HepG2 (cell line): ENCODE data around the gene RPS8. TPM values are rescaled to one million over a fixed set of nuclear protein-coding genes. Genes with fewer than 3 reads are reported as not detected.

ENCODE experiments used
- ATAC-seq: fragments of 200-7000 bp; cut with Tn5 transposase; 3 replicates; pipeline ENCODE4 v1.9.1; 2020; ENCODE audit warnings: mild to moderate bottlenecking, moderate library complexity
- BruUV-seq: library from RNA; stranded (reverse); fragments of 400-500 nt; replicated peaks from 2 replicates; lab custom pipeline; 2021; lab: Mats Ljungman, UMichigan
- CTCF ChIA-PET: fragments of 300-600 bp; formaldehyde crosslinking; extraction: SDS; loops from one replicate; lab custom pipeline; 2021; ENCODE audit warnings: low total read pairs, inconsistent platforms, low intra/inter-chr PET ratio; lab: Yijun Ruan, JAX
- POLR2A ChIA-PET: fragments of 350-600 bp; sonication (Branson Sonifier 250); formaldehyde crosslinking; loops from one replicate; lab custom pipeline; 2020; ENCODE audit warnings: antibody characterized with exemption, inconsistent platforms; lab: Yijun Ruan, JAX
- DNase-seq: peaks from one replicate; pipeline ENCODE4 v3.0.0-alpha.2; 2015; ENCODE audit warnings: low spot score
- FAIRE-seq: peaks from 3 replicates; lab custom pipeline; 2011; peaks lifted over from hg19 to GRCh38; lab: Jason Lieb, UNC
- H2AFZ ChIP-seq: one replicate; pipeline ENCODE4 v1.6.1; 2011; ENCODE audit warnings: low read length, inconsistent platforms
- H3K27ac ChIP-seq: fragments of 300-600 bp; 3 replicates; pipeline ENCODE4 v1.8.0; 2011; ENCODE audit warnings: mixed run types, mild to moderate bottlenecking, mixed read lengths, low read length, inconsistent platforms; ENCODE audit not compliant: insufficient read depth; ENCODE audit errors: extremely low read length
- H3K27me3 ChIP-seq, 2 experiments: fragments of 200-600 bp in 1 of 2; 2 replicates in 1 of 2; 3 replicates in 1 of 2; pipeline versions ENCODE4 v1.6.0 to v1.8.0; 2011; ENCODE audit warnings: low read length in 2 of 2, mild to moderate bottlenecking in 2 of 2, moderate library complexity in 2 of 2, inconsistent platforms in 1 of 2; ENCODE audit not compliant: insufficient read depth in 2 of 2, control insufficient read depth in 1 of 2
- H3K36me3 ChIP-seq, 2 experiments: fragments of 200-600 bp in 1 of 2; replicated peaks in 1 of 2; 2 replicates in 1 of 2; 3 replicates in 1 of 2; pipeline versions ENCODE4 v1.5.1 to v1.8.0; 2011; ENCODE audit warnings: low read length in 2 of 2, inconsistent platforms in 1 of 2; ENCODE audit not compliant: insufficient read depth in 2 of 2, control insufficient read depth in 1 of 2
- H3K4me1 ChIP-seq: 2 replicates; pipeline ENCODE4 v1.5.1; 2012; ENCODE audit warnings: low read length, inconsistent platforms; ENCODE audit not compliant: insufficient read depth
- H3K4me2 ChIP-seq: 2 replicates; pipeline ENCODE4 v1.6.0; 2011; ENCODE audit warnings: low read depth, low read length, inconsistent platforms
- H3K4me3 ChIP-seq, 3 experiments: fragments of 200-600 bp in 1 of 3; sonication (generic), shearing (Covaris generic) in 1 of 3; replicated peaks in 1 of 3; 2 replicates each; pipeline ENCODE4 v1.5.1; 2011 to 2016; ENCODE audit warnings: low read length in 3 of 3, inconsistent platforms in 2 of 3, low read depth in 2 of 3, mild to moderate bottlenecking in 2 of 3, control low read depth in 1 of 3, mixed read lengths in 1 of 3; ENCODE audit not compliant: insufficient read depth in 1 of 3
- H3K79me2 ChIP-seq: one replicate; pipeline ENCODE4 v1.6.1; 2011; ENCODE audit warnings: low read length, inconsistent platforms; ENCODE audit not compliant: insufficient read depth
- H3K9ac ChIP-seq: 2 replicates; pipeline ENCODE4 v1.6.0; 2011; ENCODE audit warnings: mild to moderate bottlenecking, low read depth, low read length, inconsistent platforms; ENCODE audit not compliant: insufficient read depth
- H3K9me3 ChIP-seq: 2 replicates; pipeline ENCODE4 v1.5.1; 2012; ENCODE audit warnings: mild to moderate bottlenecking, low read length
- H4K20me1 ChIP-seq: 2 replicates; pipeline ENCODE4 v1.6.0; 2011; ENCODE audit warnings: inconsistent platforms, mild to moderate bottlenecking, low read length, moderate library complexity; ENCODE audit not compliant: insufficient read depth
- CBX1 ChIP-seq: IDR thresholded peaks from one replicate; pipeline ENCODE4 v1.6.1; 2016; ENCODE audit warnings: antibody characterized with exemption, low read depth
- CBX5 ChIP-seq: sonication (generic); formaldehyde crosslinking; IDR thresholded peaks from 2 replicates; pipeline ENCODE4 v1.4.0; 2020; ENCODE audit warnings: missing genetic modification reagents, borderline replicate concordance
- GTF2F1 ChIP-seq: fragments of 150-350 bp; IDR thresholded peaks from 2 replicates; pipeline ENCODE4 v1.6.1; 2014; ENCODE audit warnings: low read length
- IRF9 ChIP-seq: sonication (generic); formaldehyde crosslinking; IDR thresholded peaks from 2 replicates; pipeline ENCODE4 v1.8.0; 2022; ENCODE audit warnings: missing genetic modification reagents, mild to moderate bottlenecking, borderline replicate concordance
- MTA3 ChIP-seq: sonication (generic); formaldehyde crosslinking; IDR thresholded peaks from 2 replicates; pipeline ENCODE4 v1.4.0; 2020; ENCODE audit warnings: missing genetic modification reagents
- NFYB ChIP-seq: sonication (generic); formaldehyde crosslinking; IDR thresholded peaks from 2 replicates; pipeline ENCODE4 v1.4.0; 2020; ENCODE audit warnings: missing genetic modification reagents
- REXO4 ChIP-seq: sonication (generic); formaldehyde crosslinking; IDR thresholded peaks from 2 replicates; pipeline ENCODE4 v1.8.0; 2022; ENCODE audit warnings: missing genetic modification reagents, mild to moderate bottlenecking, borderline replicate concordance
- SNAPC2 ChIP-seq: sonication (generic); formaldehyde crosslinking; IDR thresholded peaks from 2 replicates; pipeline ENCODE4 v1.8.1; 2022; ENCODE audit warnings: mild to moderate bottlenecking, missing genetic modification reagents
- SRY ChIP-seq: sonication (generic); formaldehyde crosslinking; IDR thresholded peaks from 2 replicates; pipeline ENCODE4 v1.8.0; 2022; ENCODE audit warnings: mild to moderate bottlenecking, missing genetic modification reagents
- ZBTB1 ChIP-seq: sonication (generic); formaldehyde crosslinking; IDR thresholded peaks from 2 replicates; pipeline ENCODE4 v1.4.0; 2020; ENCODE audit warnings: missing genetic modification reagents, borderline replicate concordance
- ZFY ChIP-seq: sonication (generic); formaldehyde crosslinking; IDR thresholded peaks from 2 replicates; pipeline ENCODE4 v1.4.0; 2020; ENCODE audit warnings: missing genetic modification reagents
- ZNF232 ChIP-seq: sonication (generic); formaldehyde crosslinking; IDR thresholded peaks from 2 replicates; pipeline ENCODE4 v1.4.0; 2020; ENCODE audit warnings: missing genetic modification reagents, borderline replicate concordance
- ZNF296 ChIP-seq: sonication (generic); formaldehyde crosslinking; conservative IDR thresholded peaks from 2 replicates; pipeline ENCODE4 v1.5.0; 2020; ENCODE audit warnings: mild to moderate bottlenecking, missing genetic modification reagents
- ZNF407 ChIP-seq: sonication (generic); formaldehyde crosslinking; IDR thresholded peaks from one replicate; pipeline ENCODE4 v1.5.1; 2020; ENCODE audit warnings: mild to moderate bottlenecking, missing genetic modification reagents; ENCODE audit errors: not compliant biosample characterization
- ZNF543 ChIP-seq: sonication (generic); formaldehyde crosslinking; IDR thresholded peaks from 2 replicates; pipeline ENCODE4 v1.4.0; 2020; ENCODE audit warnings: mild to moderate bottlenecking, missing genetic modification reagents
- ZNF7 ChIP-seq: IDR thresholded peaks from 2 replicates; pipeline ENCODE4 v1.6.1; 2016; ENCODE audit warnings: missing biosample characterization, missing genetic modification reagents
- WGBS: methylation state at CpG from one replicate; pipeline ENCODE4 v1.1.6; 2017; ENCODE audit warnings: low lambda C conversion rate; 5-methylcytosine and 5-hydroxymethylcytosine counted together
- in situ Hi-C: cut with HindIII; loops from 2 replicates; pipeline ENCODE4 v1.10.0; 2017; ENCODE audit warnings: low pct_unique_long_range_greater_than_20kb; ENCODE audit not compliant: extremely low pct_ligation_motif_present
- intact Hi-C: fragments of 100-400 bp; cut with micrococcal nuclease; formaldehyde crosslinking; loops from one replicate; pipeline ENCODE4 v1.10.0; 2022; ENCODE audit not compliant: unreplicated experiment
- polyA plus RNA-seq, 8 experiments: library from polyadenylated mRNA; depleted of rRNA in 3 of 8; stranded (reverse) in 7 of 8; unstranded in 1 of 8; fragments of >200 nt; fragmentation: Illumina TruSeq in 4 of 8; extraction: Trizol in 4 of 8; gene quantifications; 2 replicates each; pipeline versions ENCODE4 v1.2.1 to v1.2.3, GENCODE V29; 2011 to 2016; ENCODE audit warnings: low read depth in 4 of 8, missing spikeins in 1 of 8, mixed read lengths in 1 of 8; ENCODE audit not compliant: insufficient read depth in 1 of 8
- total RNA-seq, 5 experiments: library from RNA; depleted of rRNA; stranded (reverse); fragments of >200 nt; fragmentation: Illumina TruSeq; extraction: Trizol; gene quantifications; 2 replicates each; pipeline ENCODE4 v1.2.3, GENCODE V29; 2016; ENCODE audit warnings: low read depth in 1 of 5

Gene RPS8
- total and polyA plus RNA-seq, 2 of the 13 experiments (the other 11 are each of a cell fraction or from before 2014, with no cell fraction given): 2,628 to 2,822 TPM

- no peaks in the 10 kb centered on the region for H3K9me3 ChIP-seq
- peak overlapping the region; percentile 99 for H3K9ac ChIP-seq
- H3K36me3 ChIP-seq: peaks cover 5 to 33% of the 10 kb centered on the region in 2 experiments; a peak in 3 of 5 replicates
- ChIA-PET POLR2A (interaction anchor here (0.8 to 12.9 kb wide), 18 partner anchors 9 to 693 kb away, joined by 3 to 570 read pairs (median 21); partner anchors contain the start of genes BEST4, EIF2B3, HECTD3 and MMACHC), CTCF (no interaction called here)
- H4K20me1 ChIP-seq: no peaks in the 10 kb centered on the region
- peak overlapping the region; percentile 98 for H3K4me2 ChIP-seq
- H3K27me3 ChIP-seq: no peaks in the 10 kb centered on the region
- H3K27ac ChIP-seq: peak overlapping the region; percentile 100
- BruUV-seq: TSS peak; percentile 30
- 0% methylated on average over 3 of the region's 16 CpGs for whole genome bisulfite sequencing
- FAIRE-seq (peak; percentile 97), ATAC-seq (peak; percentile 83), DNase-seq (peak; percentile 98)
- H3K4me1 ChIP-seq: peaks cover 73% of the 10 kb centered on the region
- no peak overlapping the region for H2AFZ ChIP-seq
- H3K79me2 ChIP-seq: peaks cover 11% of the 10 kb centered on the region
- in situ Hi-C loops (no loop called here), intact Hi-C loops (loop anchor here (2.0 kb wide), 2 partner anchors 15 to 19 kb away; no protein-coding TSS in a partner anchor)
- H3K4me3 ChIP-seq: peak overlapping the region; percentile 70 to 87 (median 78); a peak in 5 of 6 replicates
- TF ChIP-seq REXO4 (CRISPR knock-in tag) (no peak), SNAPC2 (no peak; the same call in 1 of the 2 replicates), ZNF543 (CRISPR knock-in tag) (peak; percentile 86), GTF2F1 (peak; percentile 15; the same call in 1 of the 2 replicates), ZFY (peak; percentile 77), ZNF296 (CRISPR knock-in tag) (no peak), NFYB (CRISPR knock-in tag) (no peak), MTA3 (CRISPR knock-in tag) (no peak), SRY (CRISPR knock-in tag) (peak; percentile 35; the same call in 1 of the 2 replicates), ZNF407 (CRISPR knock-in tag) (peak; percentile 29), ZNF232 (peak; percentile 89), ZBTB1 (no peak), CBX5 (no peak), IRF9 (CRISPR knock-in tag) (peak; percentile 82; the same call in 1 of the 2 replicates), ZNF7 (CRISPR knock-in tag) (no peak), CBX1 (no peak)
Measured at GRCh38 chr1:44807364-44808062, 32.2 kb downstream of the RPS8 start.
